CD8-positive, alpha-beta memory T cell (primary cell): ENCODE measurements around the gene DMBX1. TPM values are rescaled to one million over a fixed set of nuclear protein-coding genes. Genes with fewer than 3 reads are reported as not detected.

Experiments used
- CTCF ChIA-PET: fragments of 350-600 bp; sonication (Branson Sonifier 250); formaldehyde crosslinking; loops from one replicate; lab custom pipeline; 2021; ENCODE audit warnings: antibody characterized with exemption; lab: Charles Lee
- POLR2A ChIA-PET: fragments of 350-600 bp; sonication (Branson Sonifier 250); formaldehyde crosslinking; loops from one replicate; lab custom pipeline; 2021; ENCODE audit warnings: antibody characterized with exemption; lab: Charles Lee
- DNase-seq, 5 donors: peaks; one replicate each; pipeline versions ENCODE4 v3.0.0 to v3.0.0-alpha.2; 2020 to 2022; ENCODE audit warnings: mixed read lengths in 1 of 5
- H3K27ac ChIP-seq: one replicate; pipeline ENCODE4 v1.7.0; 2013; ENCODE audit warnings: low read depth, mild to moderate bottlenecking, low read length, moderate library complexity
- H3K27me3 ChIP-seq: 2 replicates; pipeline ENCODE4 v1.7.0; 2013; ENCODE audit warnings: low read length, mild to moderate bottlenecking; ENCODE audit not compliant: insufficient read depth, poor library complexity, severe bottlenecking
- H3K36me3 ChIP-seq: 2 replicates; pipeline ENCODE4 v1.7.0; 2013; ENCODE audit warnings: mild to moderate bottlenecking, low read length, moderate library complexity; ENCODE audit not compliant: insufficient read depth
- H3K4me1 ChIP-seq: 2 replicates; pipeline ENCODE4 v1.7.0; 2013; ENCODE audit warnings: mild to moderate bottlenecking, low read length, moderate library complexity; ENCODE audit not compliant: insufficient read depth
- H3K4me3 ChIP-seq: 2 replicates; pipeline ENCODE4 v1.7.0; 2013; ENCODE audit warnings: mild to moderate bottlenecking, low read length
- H3K9me3 ChIP-seq: 2 replicates; pipeline ENCODE4 v1.7.0; 2013; ENCODE audit warnings: mild to moderate bottlenecking, low read length
- H3K27ac Mint-ChIP-seq, 8 donors: one replicate each; pipeline ENCODE4 v1.8.0; 2020 to 2021; ENCODE audit warnings: mixed read lengths in 8 of 8, mild to moderate bottlenecking in 6 of 8, inconsistent platforms in 3 of 8, moderate library complexity in 3 of 8
- H3K27me3 Mint-ChIP-seq, 2 donors: one replicate each; pipeline ENCODE4 v1.8.0; 2020 to 2021; ENCODE audit warnings: mixed read lengths in 2 of 2, mild to moderate bottlenecking in 1 of 2, moderate library complexity in 1 of 2
- H3K36me3 Mint-ChIP-seq, 3 donors: one replicate each; pipeline ENCODE4 v1.8.0; 2020 to 2021; ENCODE audit warnings: mixed read lengths in 3 of 3, inconsistent platforms in 1 of 3, mild to moderate bottlenecking in 1 of 3
- H3K4me1 Mint-ChIP-seq, 3 donors: one replicate each; pipeline ENCODE4 v1.8.0; 2020 to 2021; ENCODE audit warnings: mixed read lengths in 3 of 3, inconsistent platforms in 1 of 3, mild to moderate bottlenecking in 1 of 3
- H3K4me3 Mint-ChIP-seq, 7 donors: one replicate each; pipeline ENCODE4 v1.8.0; 2020 to 2021; ENCODE audit warnings: mixed read lengths in 7 of 7, mild to moderate bottlenecking in 6 of 7, moderate library complexity in 4 of 7, inconsistent platforms in 2 of 7
- H3K9me3 Mint-ChIP-seq, 5 donors: one replicate each; pipeline ENCODE4 v1.8.0; 2020 to 2022; ENCODE audit warnings: mixed read lengths in 5 of 5, mild to moderate bottlenecking in 3 of 5, moderate library complexity in 2 of 5, inconsistent platforms in 1 of 5
- polyA plus RNA-seq: library from polyadenylated mRNA; unstranded; fragments of 300-500 nt; fragmentation: Illumina TruSeq; gene quantifications from one replicate; pipeline ENCODE4 v1.2.3, GENCODE V29; 2021
- total RNA-seq, 2 experiments: library from RNA; stranded (reverse); gene quantifications; one replicate each; pipeline ENCODE4 v1.2.3, GENCODE V29; 2021

Gene DMBX1
- total and polyA plus RNA-seq, 3 experiments from 2014 or later = not detected

DNA sequence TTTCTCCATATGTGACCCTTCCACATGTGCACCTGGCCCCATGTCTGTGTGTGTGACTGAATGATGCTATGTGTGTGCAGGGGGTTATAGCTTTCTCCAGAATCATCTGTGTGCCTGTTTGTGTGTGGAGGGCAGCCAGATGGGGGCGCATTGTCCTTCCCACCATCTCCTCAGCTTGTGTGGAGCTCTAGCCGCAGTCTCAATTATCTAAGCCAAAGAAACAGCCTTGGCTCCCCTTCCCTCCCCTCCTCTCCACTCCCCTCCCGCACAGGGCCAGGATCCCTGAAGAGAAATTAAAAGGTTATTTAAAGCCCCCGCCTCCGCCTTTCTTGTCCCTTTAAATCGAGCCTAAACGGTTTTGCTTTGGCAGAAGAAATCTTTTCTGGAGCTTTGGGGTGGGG is 1.8 kb upstream of the DMBX1 start:
- H3K27me3 Mint-ChIP-seq = peaks cover 60 to 86% of the 10 kb centered on the region in 2 donors
- H3K4me1 Mint-ChIP-seq = peaks cover 14 to 28% (median 15%) of the 10 kb centered on the region in 3 donors
- peak overlapping the region in 2 of 7 donors; percentile 22 to 59 for H3K4me3 Mint-ChIP-seq
- Histone ChIP-seq H3K4me3 (no peak overlapping the region), H3K4me1 (no peaks in the 10 kb centered on the region), H3K36me3 (no peaks in the 10 kb centered on the region), H3K9me3 (no peaks in the 10 kb centered on the region), H3K27me3 (peaks cover 36% of the 10 kb centered on the region), H3K27ac (no peak overlapping the region)
- no peaks in the 10 kb centered on the region for H3K36me3 Mint-ChIP-seq
- ChIA-PET POLR2A (no interaction called here), CTCF (interaction anchor here (0.8 kb wide), 1 partner anchor 10 kb away, joined by 4 read pairs; no protein-coding TSS in a partner anchor)
- DNase-seq = no peak
- H3K9me3 Mint-ChIP-seq = peaks cover 0 to 4% (median 0%) of the 10 kb centered on the region in 5 donors
- H3K27ac Mint-ChIP-seq = no peak overlapping the region

DNA sequence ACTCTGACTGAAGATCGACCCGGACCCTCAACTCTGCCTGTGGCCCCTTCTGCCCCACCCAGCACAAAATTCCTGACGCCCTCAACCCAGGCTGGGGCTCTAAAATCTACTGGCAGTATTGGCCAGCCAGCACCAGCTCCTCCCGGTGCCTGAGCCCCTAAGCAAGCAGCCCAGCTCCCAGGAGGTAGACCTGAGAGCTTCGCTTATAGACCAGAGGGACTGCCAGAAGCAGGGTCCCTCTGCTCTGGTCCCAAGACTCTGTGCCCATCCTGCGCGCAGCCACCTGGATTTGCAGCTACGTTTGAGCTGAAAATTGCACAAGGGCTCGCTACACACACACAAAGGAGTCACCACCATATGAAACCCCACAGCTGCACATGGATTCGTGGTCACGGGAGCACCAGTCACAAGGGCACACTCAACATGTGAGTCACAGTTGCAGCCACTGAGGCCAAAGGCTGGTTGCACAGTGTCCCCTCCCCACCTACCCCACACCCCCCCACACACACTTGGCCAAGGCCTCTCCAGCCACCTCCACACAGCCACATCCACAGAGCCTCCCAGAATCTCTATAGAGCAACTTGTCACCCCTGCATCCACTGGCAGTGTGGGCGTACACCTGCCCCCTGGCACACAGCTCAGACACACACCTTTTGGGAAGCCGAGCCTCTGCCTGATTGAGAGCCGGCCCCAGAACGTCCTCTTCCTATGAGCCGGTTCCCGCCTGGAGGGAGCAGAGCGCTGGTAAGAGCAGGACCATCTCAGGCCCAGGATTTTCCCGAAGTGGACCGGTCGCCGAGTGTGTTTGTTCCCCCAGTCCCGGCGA is 1.1 kb upstream of the DMBX1 start:
- H3K4me3 Mint-ChIP-seq = peak overlapping the region; percentile 46 to 85 (median 80)
- H3K36me3 Mint-ChIP-seq = no peaks in the 10 kb centered on the region
- no peaks in the 10 kb centered on the region for H3K4me1 ChIP-seq

DNA sequence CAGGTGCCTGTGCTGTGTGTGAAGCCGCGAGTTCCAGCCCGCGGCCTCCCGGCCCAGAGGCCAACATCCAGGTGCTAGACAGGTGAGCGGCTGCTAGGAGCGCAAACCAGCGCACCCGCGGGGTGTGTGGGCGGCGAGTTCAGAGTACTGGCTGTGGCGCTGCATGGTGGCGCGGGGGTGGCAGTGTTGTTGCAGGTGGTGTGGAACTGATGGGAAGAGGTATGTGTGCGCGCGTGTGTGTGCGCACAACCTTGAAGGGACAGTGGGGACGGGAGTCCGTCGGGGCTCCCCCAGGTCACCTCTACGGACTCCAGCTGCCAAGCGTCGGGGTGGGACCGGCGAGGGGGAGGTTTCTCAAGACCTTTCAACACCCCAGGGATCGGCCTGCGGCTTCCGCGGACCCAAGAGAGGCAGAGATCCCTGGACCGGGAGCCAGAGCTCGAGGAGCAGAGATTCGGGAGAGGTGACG is 433 bp upstream of the DMBX1 start:
- POLR2A ChIA-PET = no interaction called here
- no peak for DNase-seq
- CTCF ChIA-PET = no interaction called here
- Mint-ChIP-seq H3K27me3 (peaks cover 68 to 88% of the 10 kb centered on the region in 2 donors), H3K9me3 (peaks cover 0 to 4% (median 0%) of the 10 kb centered on the region in 5 donors), H3K4me1 (peaks cover 14 to 28% (median 15%) of the 10 kb centered on the region in 3 donors), H3K4me3 (peak overlapping the region; percentile 46 to 85 (median 80)), H3K36me3 (no peaks in the 10 kb centered on the region), H3K27ac (peak overlapping the region in 3 of 8 donors; percentile 39 to 66 (median 56))
- Histone ChIP-seq H3K27me3 (peaks cover 42% of the 10 kb centered on the region), H3K9me3 (no peaks in the 10 kb centered on the region), H3K4me1 (no peaks in the 10 kb centered on the region), H3K27ac (no peak overlapping the region), H3K36me3 (no peaks in the 10 kb centered on the region), H3K4me3 (no peak overlapping the region)

More for the DNA sequence above, 1.1 kb upstream of the DMBX1 start:
- CTCF ChIA-PET = no interaction called here
- Histone ChIP-seq H3K4me3 (no peak overlapping the region), H3K36me3 (no peaks in the 10 kb centered on the region), H3K27me3 (peaks cover 39% of the 10 kb centered on the region), H3K27ac (no peak overlapping the region), H3K9me3 (no peaks in the 10 kb centered on the region)
- Mint-ChIP-seq H3K9me3 (peaks cover 0 to 4% (median 0%) of the 10 kb centered on the region in 5 donors), H3K27ac (no peak overlapping the region), H3K4me1 (peaks cover 14 to 28% (median 15%) of the 10 kb centered on the region in 3 donors), H3K27me3 (peaks cover 65 to 86% of the 10 kb centered on the region in 2 donors)
- POLR2A ChIA-PET = no interaction called here
- DNase-seq = no peak

DNA sequence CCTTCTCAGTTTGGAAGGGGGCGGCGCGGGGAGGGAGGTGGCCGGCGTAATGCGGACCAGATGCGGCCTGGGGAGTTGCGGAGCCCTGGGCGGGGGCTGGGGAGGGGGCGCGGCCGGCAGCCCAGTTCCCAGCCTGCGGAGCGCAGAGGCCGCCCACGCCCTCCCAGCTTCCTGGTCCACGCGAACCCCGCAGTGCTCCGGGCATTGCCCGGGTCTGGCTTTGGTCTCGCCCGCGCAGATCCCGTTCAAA is 695 bp downstream of the DMBX1 start:
- peaks cover 14 to 28% (median 15%) of the 10 kb centered on the region in 3 donors for H3K4me1 Mint-ChIP-seq
- no peaks in the 10 kb centered on the region for H3K36me3 Mint-ChIP-seq
- H3K27me3 ChIP-seq = peaks cover 37% of the 10 kb centered on the region
- H3K36me3 ChIP-seq = no peaks in the 10 kb centered on the region
- no peak overlapping the region for H3K27ac Mint-ChIP-seq
- H3K27ac ChIP-seq = peak overlapping the region; percentile 38
- no peaks in the 10 kb centered on the region for H3K9me3 ChIP-seq
- peaks cover 64 to 88% of the 10 kb centered on the region in 2 donors for H3K27me3 Mint-ChIP-seq
- POLR2A ChIA-PET = interaction anchor here (0.5 kb wide), 1 partner anchor 145 kb away, joined by 3 read pairs; no protein-coding TSS in a partner anchor
- peak overlapping the region in 3 of 7 donors; percentile 46 to 85 (median 57) for H3K4me3 Mint-ChIP-seq
- no peak for DNase-seq
- CTCF ChIA-PET = no interaction called here
- H3K4me1 ChIP-seq = no peaks in the 10 kb centered on the region
- H3K4me3 ChIP-seq = no peak overlapping the region
- peaks cover 0 to 4% (median 0%) of the 10 kb centered on the region in 5 donors for H3K9me3 Mint-ChIP-seq

DNA sequence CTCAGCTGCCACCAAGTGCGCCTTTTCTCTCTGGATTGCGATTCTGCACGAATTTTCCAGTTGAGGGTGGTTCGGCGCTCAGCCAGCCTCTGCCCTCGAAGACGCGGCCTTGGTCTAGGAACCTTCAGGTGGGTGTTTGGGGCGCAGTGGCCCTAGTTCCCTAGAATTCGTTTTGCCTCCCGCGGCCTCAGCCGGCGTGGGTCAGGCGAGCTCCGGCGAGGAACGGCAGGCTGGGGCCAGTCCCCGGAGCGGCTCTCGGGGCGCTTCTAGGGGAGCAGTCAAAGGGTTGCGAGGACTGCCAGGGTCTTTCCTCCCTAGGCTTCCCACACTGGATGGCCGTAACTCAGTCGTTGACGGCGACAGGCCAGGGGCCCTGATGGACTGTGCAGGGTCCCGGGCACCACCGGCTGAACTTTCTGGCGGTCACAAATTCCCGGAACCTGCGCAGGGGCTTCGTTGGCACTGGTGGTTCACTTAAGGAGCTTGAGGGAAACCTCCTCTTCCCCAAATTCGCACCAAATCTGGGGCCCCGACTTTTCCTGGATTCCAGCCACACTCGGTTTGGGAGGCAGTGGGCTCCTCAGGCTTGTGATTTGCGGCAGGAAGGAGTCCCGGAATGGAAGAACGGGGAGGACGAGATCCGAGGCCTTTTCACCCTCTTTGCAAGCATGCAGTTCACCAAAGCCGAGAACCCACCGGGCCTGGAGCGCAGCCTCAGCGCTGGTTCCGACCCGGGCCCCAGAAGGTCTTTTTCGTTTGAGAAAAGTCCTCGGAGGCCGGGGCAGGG is 1.2 kb downstream of the DMBX1 start:
- ChIA-PET CTCF (no interaction called here), POLR2A (no interaction called here)
- peaks cover 70 to 93% of the 10 kb centered on the region in 2 donors for H3K27me3 Mint-ChIP-seq
- Histone ChIP-seq H3K27ac (no peak overlapping the region), H3K27me3 (peaks cover 37% of the 10 kb centered on the region), H3K4me1 (no peaks in the 10 kb centered on the region), H3K9me3 (no peaks in the 10 kb centered on the region), H3K36me3 (no peaks in the 10 kb centered on the region), H3K4me3 (no peak overlapping the region)
- peak overlapping the region in 1 of 7 donors; percentile 12 for H3K4me3 Mint-ChIP-seq
- no peak overlapping the region for H3K27ac Mint-ChIP-seq
- no peaks in the 10 kb centered on the region for H3K36me3 Mint-ChIP-seq
- H3K4me1 Mint-ChIP-seq = peaks cover 14 to 28% (median 15%) of the 10 kb centered on the region in 3 donors
- peaks cover 0 to 4% (median 0%) of the 10 kb centered on the region in 5 donors for H3K9me3 Mint-ChIP-seq
- no peak for DNase-seq

DNA sequence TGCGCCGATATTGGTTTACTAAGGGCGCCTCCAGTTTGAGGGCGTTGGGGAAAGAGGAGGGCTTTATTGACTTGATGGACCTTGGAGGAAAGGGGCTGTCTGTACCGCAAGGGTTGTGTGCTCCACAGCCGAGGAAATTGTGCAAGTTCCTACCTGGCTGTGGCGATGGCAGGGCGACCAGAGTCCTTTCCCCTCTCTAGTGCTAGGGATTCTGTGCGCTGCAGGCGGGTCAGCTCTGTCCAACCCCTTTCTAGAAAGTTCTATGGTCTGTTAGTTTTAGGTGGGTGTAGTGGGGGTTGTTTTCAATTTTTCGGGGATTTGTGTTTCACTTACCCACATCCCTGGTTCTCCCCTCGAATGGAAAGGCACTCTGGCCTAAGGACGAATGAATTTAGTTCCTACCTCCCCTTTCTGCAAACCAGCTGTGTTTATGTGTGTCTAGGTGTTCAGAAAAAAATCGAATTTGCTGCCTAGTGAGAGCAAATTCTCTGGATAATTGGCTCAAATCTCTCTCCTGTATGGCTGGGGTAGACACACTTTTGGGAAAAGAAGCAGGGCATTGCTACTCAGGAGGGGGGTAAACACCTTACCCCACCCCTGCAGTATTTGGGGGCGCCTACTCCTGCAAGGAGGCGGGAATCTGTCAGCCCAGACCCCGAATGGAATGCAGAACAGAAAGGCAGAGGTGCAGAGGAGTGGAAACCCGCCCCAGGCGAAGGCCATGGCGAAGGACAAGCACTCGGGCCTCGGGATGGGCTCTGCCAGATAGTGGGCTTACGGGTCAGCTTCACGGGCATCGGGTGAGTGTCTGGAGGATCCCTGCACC is 2.0 kb downstream of the DMBX1 start:
- Mint-ChIP-seq H3K9me3 (peaks cover 0 to 4% (median 0%) of the 10 kb centered on the region in 5 donors), H3K4me3 (no peak overlapping the region), H3K27me3 (peaks cover 67 to 89% of the 10 kb centered on the region in 2 donors), H3K36me3 (no peaks in the 10 kb centered on the region), H3K27ac (no peak overlapping the region), H3K4me1 (peaks cover 13 to 24% (median 15%) of the 10 kb centered on the region in 3 donors)
- ChIA-PET POLR2A (no interaction called here), CTCF (no interaction called here)
- Histone ChIP-seq H3K4me1 (no peaks in the 10 kb centered on the region), H3K9me3 (no peaks in the 10 kb centered on the region), H3K4me3 (no peak overlapping the region), H3K27me3 (peaks cover 29% of the 10 kb centered on the region), H3K36me3 (no peaks in the 10 kb centered on the region), H3K27ac (no peak overlapping the region)
- DNase-seq = no peak

DNA sequence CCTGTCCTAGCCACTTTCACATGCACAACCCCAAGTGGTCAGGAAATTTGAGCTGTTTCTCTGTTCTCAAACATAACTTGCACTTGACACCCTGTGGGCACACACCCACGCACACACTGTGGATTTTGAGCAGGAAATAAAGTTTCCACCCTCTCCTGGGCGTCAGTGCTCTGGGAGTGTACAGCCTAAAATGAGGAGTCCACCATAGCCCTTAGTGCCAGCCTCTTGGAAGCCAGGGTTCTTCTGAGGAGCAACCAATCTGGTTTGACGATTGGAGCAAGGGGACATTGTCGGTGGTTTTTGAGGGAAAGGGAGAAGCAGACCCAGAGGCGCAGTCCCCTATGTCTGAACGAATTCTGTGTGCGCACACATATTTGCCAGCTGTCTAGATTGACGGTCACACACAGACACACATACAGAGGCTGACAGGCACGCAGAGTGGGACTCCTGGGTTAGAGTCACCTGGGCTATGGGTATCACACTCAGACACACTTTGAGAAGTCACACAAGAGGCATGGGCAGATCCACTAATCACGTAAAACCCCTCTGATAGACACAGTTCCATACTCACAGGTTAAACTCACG is 2.7 kb downstream of the DMBX1 start:
- Mint-ChIP-seq H3K4me1 (peaks cover 13 to 24% (median 15%) of the 10 kb centered on the region in 3 donors), H3K36me3 (no peaks in the 10 kb centered on the region), H3K9me3 (peaks cover 0 to 4% (median 0%) of the 10 kb centered on the region in 5 donors), H3K27me3 (peaks cover 63 to 87% of the 10 kb centered on the region in 2 donors), H3K4me3 (no peak overlapping the region), H3K27ac (peak overlapping the region in 1 of 8 donors; percentile 16)
- no peak overlapping the region for H3K27ac ChIP-seq
- peaks cover 22% of the 10 kb centered on the region for H3K27me3 ChIP-seq
- POLR2A ChIA-PET = no interaction called here
- H3K4me3 ChIP-seq = no peak overlapping the region
- CTCF ChIA-PET = no interaction called here
- H3K36me3 ChIP-seq = no peaks in the 10 kb centered on the region
- no peak for DNase-seq
- H3K4me1 ChIP-seq = no peaks in the 10 kb centered on the region
- H3K9me3 ChIP-seq = no peaks in the 10 kb centered on the region
